Right hindlimb (tissue), 1 donor: ENCODE data around the gene ASB7.
A peak's percentile ranks its signal among the peaks of the same experiment; 100 is the strongest.

Experiments used
- DNase-seq: peaks from one replicate; pipeline ENCODE4 v3.0.0-alpha.2; 2018

The ASB7 gene

GRCh38 chr15:100687582-100688141, 85.3 kb downstream of the ASB7 start:
- DNase-seq: no peak

GRCh38 chr15:100688549-100689120, 86.2 kb downstream of the ASB7 start:
- no peak for DNase-seq

- DNase-seq: no peak
These were observed 86.9 kb downstream of the ASB7 start for GRCh38 chr15:100689131-100689899.

GRCh38 chr15:100690032-100690794, 87.8 kb downstream of the ASB7 start:
- DNase-seq: no peak

GRCh38 chr15:100690795-100691158, 88.4 kb downstream of the ASB7 start:
- no peak for DNase-seq

- DNase-seq: no peak
These were observed 88.9 kb downstream of the ASB7 start for GRCh38 chr15:100691321-100691720.

GRCh38 chr15:100692246-100692645, 89.9 kb downstream of the ASB7 start:
- no peak for DNase-seq

- DNase-seq: no peak
These were observed 90.3 kb downstream of the ASB7 start for GRCh38 chr15:100692671-100693070.

GRCh38 chr15:100693451-100693850, 91.1 kb downstream of the ASB7 start:
- DNase-seq: no peak

- DNase-seq: peak; percentile 54
These were observed 92.1 kb downstream of the ASB7 start for GRCh38 chr15:100694381-100695021.

GRCh38 chr15:100695048-100695447, 92.7 kb downstream of the ASB7 start:
- no peak for DNase-seq

GRCh38 chr15:100696452-100696851, 94.1 kb downstream of the ASB7 start:
- no peak for DNase-seq
